HG02678 (cell line): ENCODE data around the gene C3orf22.
"Not testable (repeated sequence)": the region's sequence is repeated elsewhere in the genome, so short reads cannot be mapped to it uniquely, and the experiment has no call there.

Experiments used
- ATAC-seq: cut with Tn5 transposase; IDR thresholded peaks from one replicate; pipeline ENCODE4 v1.9.1; 2021; ENCODE audit warnings: mild to moderate bottlenecking, moderate library complexity; ENCODE audit not compliant: unreplicated experiment

The C3orf22 gene

GRCh38 chr3:126558336-126559071 is at the start of gene C3orf22:
Gene C3orf22 (minus strand): TSS chr3:126558932. CDS start chr3:126553390, 5,542 bp downstream.
- ATAC-seq: no peak

- ATAC-seq: no peak
These were observed 48.6 kb upstream of the C3orf22 start for GRCh38 chr3:126607214-126607908.

GRCh38 chr3:126606001-126606400 is 47.3 kb upstream of the C3orf22 start:
- no peak for ATAC-seq

GRCh38 chr3:126604691-126605090 is 46.0 kb upstream of the C3orf22 start:
- no peak for ATAC-seq

GRCh38 chr3:126599101-126599500 is 40.4 kb upstream of the C3orf22 start:
- ATAC-seq: no peak

GRCh38 chr3:126595479-126595878 is 36.7 kb upstream of the C3orf22 start:
- not testable (repeated sequence) for ATAC-seq

- not testable (repeated sequence) for ATAC-seq
These were observed 32.8 kb upstream of the C3orf22 start for GRCh38 chr3:126591515-126591914.

- ATAC-seq: no peak
These were observed 23.6 kb upstream of the C3orf22 start for GRCh38 chr3:126582311-126582710.

- no peak for ATAC-seq
These were observed 22.8 kb upstream of the C3orf22 start for GRCh38 chr3:126581569-126581968.

GRCh38 chr3:126580746-126581145 is 22.0 kb upstream of the C3orf22 start:
- no peak for ATAC-seq

GRCh38 chr3:126578702-126579101 is 20.0 kb upstream of the C3orf22 start:
- ATAC-seq: no peak

- no peak for ATAC-seq
These were observed 18.5 kb upstream of the C3orf22 start for GRCh38 chr3:126577261-126577660.

GRCh38 chr3:126573492-126574117 is 14.9 kb upstream of the C3orf22 start:
- ATAC-seq: no peak

GRCh38 chr3:126571078-126571477 is 12.3 kb upstream of the C3orf22 start:
- no peak for ATAC-seq

- ATAC-seq: no peak
These were observed 11.4 kb upstream of the C3orf22 start for GRCh38 chr3:126570103-126570541.

GRCh38 chr3:126569390-126569975 is 10.8 kb upstream of the C3orf22 start:
- ATAC-seq: no peak

GRCh38 chr3:126568776-126569342 is 10.1 kb upstream of the C3orf22 start:
- no peak for ATAC-seq

GRCh38 chr3:126567696-126568438 is 9.1 kb upstream of the C3orf22 start:
- ATAC-seq: no peak

- ATAC-seq: no peak
These were observed 4.1 kb upstream of the C3orf22 start for GRCh38 chr3:126562737-126563276.

GRCh38 chr3:126557761-126558160 is 971 bp downstream of the C3orf22 start:
- no peak for ATAC-seq
